ENCODE results near the gene HTT-AS.

The HTT-AS gene

GRCh38 chr4:3022651-3023050 is 51.7 kb downstream of the HTT-AS start:
- TF ChIP-seq ZFX (IDR thresholded peaks at IDR 0.05), result no peak
- no peak for TF ChIP-seq CTCF (conservative IDR thresholded peaks at IDR 0.05)
- H3K27ac ChIP-seq, result no peak overlapping the region

DNA sequence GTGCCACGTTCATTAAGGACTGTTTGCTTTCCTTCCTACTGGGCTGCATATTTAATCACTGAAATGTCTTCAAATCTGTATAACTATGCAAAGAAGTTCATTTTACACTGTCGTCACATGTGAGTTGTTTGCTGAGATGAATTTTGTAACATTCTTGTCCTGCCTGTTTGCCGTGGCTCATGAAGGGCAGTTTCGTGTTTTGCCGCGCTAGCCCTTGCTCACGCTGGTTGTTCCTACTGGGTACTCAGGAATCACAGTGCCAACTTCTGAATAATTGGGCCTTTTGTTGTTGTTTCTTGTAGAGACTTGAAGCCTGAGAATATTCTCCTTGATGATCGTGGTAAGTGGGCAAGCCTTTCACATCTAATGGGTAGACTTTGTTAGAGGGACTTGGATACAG is 52.2 kb downstream of the HTT-AS start:
- no peak for TF ChIP-seq CTCF (conservative IDR thresholded peaks at IDR 0.05)
- TF ChIP-seq ZFX (IDR thresholded peaks at IDR 0.05), result no peak
- H3K27ac ChIP-seq, result no peak overlapping the region

DNA sequence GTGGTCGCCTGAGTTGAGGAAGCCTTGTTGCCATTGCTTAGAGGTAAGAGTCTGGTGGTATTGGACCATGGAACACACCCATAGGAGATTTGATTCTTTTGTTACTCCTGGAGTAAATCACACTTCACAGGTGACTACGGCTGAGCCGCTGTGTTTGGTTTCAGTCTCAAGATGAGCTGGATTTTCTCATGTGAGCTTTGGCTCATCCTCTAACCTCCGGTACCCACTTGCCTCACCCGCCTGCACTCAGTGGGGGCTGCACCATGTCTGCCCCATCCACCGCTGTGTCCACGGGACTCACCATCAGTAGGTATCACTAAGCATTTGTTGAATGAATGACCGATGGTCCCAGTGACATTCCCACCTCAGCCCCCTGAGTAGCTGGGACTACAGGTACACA is 52.7 kb downstream of the HTT-AS start:
- TF ChIP-seq ZFX (IDR thresholded peaks at IDR 0.05), result no peak
- TF ChIP-seq CTCF (conservative IDR thresholded peaks at IDR 0.05), result no peak
- no peak overlapping the region for H3K27ac ChIP-seq

DNA sequence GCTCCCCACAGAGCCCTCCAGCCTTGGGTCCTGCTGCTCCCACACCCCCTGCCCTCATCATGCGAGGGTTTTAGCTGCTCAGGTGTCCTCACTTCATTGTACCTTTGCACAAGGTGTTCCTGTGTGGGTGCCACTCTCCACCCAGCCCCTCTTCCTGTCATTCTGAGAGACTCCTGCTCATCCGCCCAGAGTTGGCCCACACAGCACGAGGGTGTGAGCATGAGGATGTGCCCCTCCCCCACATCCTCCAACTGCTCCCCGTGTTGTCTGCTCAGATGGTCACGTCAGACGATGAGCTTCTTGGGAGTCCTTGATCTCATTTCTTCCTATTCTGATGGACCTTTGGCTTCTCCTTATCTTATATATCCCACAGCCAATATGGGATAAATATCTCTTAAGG is 53.2 kb downstream of the HTT-AS start:
- TF ChIP-seq ZFX (IDR thresholded peaks at IDR 0.05) (no peak), CTCF (conservative IDR thresholded peaks at IDR 0.05) (no peak)
- no peak overlapping the region for H3K27ac ChIP-seq

DNA sequence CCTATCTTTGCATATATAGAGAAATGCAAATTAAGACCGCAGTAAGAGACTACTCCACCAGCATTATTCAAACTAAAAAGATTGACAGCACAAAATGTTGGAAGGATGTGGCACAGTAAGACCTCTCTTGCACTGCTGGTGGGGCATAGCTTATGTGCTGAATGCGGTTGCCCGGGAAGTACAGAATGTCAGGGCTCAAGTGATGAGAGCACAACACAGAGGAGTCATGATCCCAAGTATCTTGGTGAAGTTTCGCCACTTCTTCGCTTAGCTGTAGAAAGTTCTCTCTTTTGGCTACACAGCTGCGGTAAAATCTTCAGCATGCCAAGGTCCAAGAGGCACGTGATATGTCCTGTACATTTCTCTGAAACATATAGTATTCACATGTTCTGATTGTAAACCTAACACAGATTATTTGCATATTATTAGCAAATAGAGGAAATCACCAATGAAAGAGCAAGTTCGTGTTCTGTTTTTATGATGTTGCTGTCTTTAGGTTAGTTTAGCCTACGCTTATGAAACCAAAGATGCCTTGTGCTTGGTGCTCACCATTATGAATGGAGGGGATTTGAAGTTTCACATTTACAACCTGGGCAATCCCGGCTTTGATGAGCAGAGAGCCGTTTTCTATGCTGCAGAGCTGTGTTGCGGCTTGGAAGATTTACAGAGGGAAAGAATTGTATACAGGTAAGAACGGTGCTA is 55.0 kb downstream of the HTT-AS start:
- no peak for TF ChIP-seq ZFX (IDR thresholded peaks at IDR 0.05)
- no peak for TF ChIP-seq CTCF (conservative IDR thresholded peaks at IDR 0.05)

GRCh38 chr4:3017504-3017903 is 56.8 kb downstream of the HTT-AS start:
- TF ChIP-seq ZFX (IDR thresholded peaks at IDR 0.05) (no peak), CTCF (conservative IDR thresholded peaks at IDR 0.05) (no peak)
- no peak overlapping the region for H3K27ac ChIP-seq

More for the DNA sequence above, 55.0 kb downstream of the HTT-AS start:
- H3K27ac ChIP-seq, result no peak overlapping the region

DNA sequence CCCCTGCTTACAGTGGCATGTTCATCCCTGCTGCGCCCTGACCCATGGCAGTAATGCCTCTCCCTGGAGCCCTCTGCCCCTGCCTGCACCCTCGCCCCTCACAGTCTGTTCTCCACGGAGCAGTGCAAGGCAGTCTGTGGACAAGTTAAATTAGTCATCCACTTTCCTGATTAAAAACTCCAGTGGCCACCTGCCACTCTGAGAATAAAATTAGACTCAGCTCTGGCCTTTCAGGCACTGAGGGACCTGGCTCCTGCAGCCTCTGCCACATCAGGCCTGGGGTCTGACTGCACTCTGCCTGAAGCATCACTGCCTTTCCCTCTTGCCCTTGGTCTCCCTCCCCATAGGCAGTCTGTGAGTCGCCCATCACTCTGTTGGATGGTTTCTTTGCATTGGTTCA is 57.4 kb downstream of the HTT-AS start:
- no peak overlapping the region for H3K27ac ChIP-seq

More for the DNA sequence above, 57.4 kb downstream of the HTT-AS start:
- TF ChIP-seq ZFX (IDR thresholded peaks at IDR 0.05) (no peak), CTCF (conservative IDR thresholded peaks at IDR 0.05) (no peak)

Measured in C4-2B (cell line).